Liver (tissue), 9 donors: ENCODE data around the gene TRIP13. TPM values are rescaled to one million over a fixed set of nuclear protein-coding genes. Genes with fewer than 3 reads are reported as not detected.

Experiments
- DNase-seq: peaks from one replicate; pipeline ENCODE4 v3.0.0-alpha.2; 2017; ENCODE audit warnings: low spot score
- H3K27ac ChIP-seq, 2 donors: one replicate each; pipeline ENCODE4 v1.7.0; 2013; ENCODE audit warnings: inconsistent platforms in 2 of 2, low read length in 2 of 2, control low read depth in 1 of 2, low read depth in 1 of 2, mild to moderate bottlenecking in 1 of 2
- H3K27me3 ChIP-seq, 4 donors: one replicate each; pipeline versions ENCODE4 v1.6.1 to v1.7.0; 2013; ENCODE audit warnings: low read length in 3 of 4, inconsistent platforms in 1 of 4, mild to moderate bottlenecking in 1 of 4, moderate library complexity in 1 of 4; ENCODE audit not compliant: control insufficient read depth in 4 of 4, insufficient read depth in 4 of 4
- H3K36me3 ChIP-seq, 4 donors: one replicate each; pipeline versions ENCODE4 v1.6.1 to v1.7.0; 2013; ENCODE audit warnings: low read length in 3 of 4, mild to moderate bottlenecking in 3 of 4, low read depth in 1 of 4, moderate library complexity in 1 of 4; ENCODE audit not compliant: control insufficient read depth in 4 of 4, insufficient read depth in 3 of 4
- H3K4me1 ChIP-seq, 4 donors: one replicate each; pipeline versions ENCODE4 v1.6.1 to v1.7.0; 2013; ENCODE audit warnings: low read length in 3 of 4, mild to moderate bottlenecking in 3 of 4, moderate library complexity in 1 of 4; ENCODE audit not compliant: control insufficient read depth in 4 of 4, insufficient read depth in 4 of 4
- H3K4me3 ChIP-seq, 3 donors: one replicate each; pipeline versions ENCODE4 v1.6.1 to v1.7.0; 2013; ENCODE audit warnings: low read length in 3 of 3, control low read depth in 1 of 3, low read depth in 1 of 3, mild to moderate bottlenecking in 1 of 3
- H3K9ac ChIP-seq, 2 donors: one replicate each; pipeline ENCODE4 v1.7.0; 2013; ENCODE audit warnings: low read length in 2 of 2, mild to moderate bottlenecking in 2 of 2, moderate library complexity in 2 of 2, control low read depth in 1 of 2, low read depth in 1 of 2
- H3K9me3 ChIP-seq, 4 donors: one replicate each; pipeline versions ENCODE4 v1.6.1 to v1.7.0; 2013; ENCODE audit warnings: low read length in 3 of 4; ENCODE audit not compliant: control insufficient read depth in 4 of 4
- EGR1 ChIP-seq, 2 donors: IDR thresholded peaks; 2 replicates each; pipeline ENCODE4 v1.6.1; 2016 to 2018; ENCODE audit warnings: antibody characterized with exemption in 2 of 2, low read depth in 2 of 2
- FOXA1 ChIP-seq: IDR thresholded peaks from 2 replicates; pipeline ENCODE4 v1.6.1; 2016; ENCODE audit warnings: antibody characterized with exemption
- FOXA2 ChIP-seq: IDR thresholded peaks from 2 replicates; pipeline ENCODE4 v1.6.1; 2016; ENCODE audit warnings: antibody characterized with exemption
- GABPA ChIP-seq, 2 donors: IDR thresholded peaks in 1 of 2; conservative IDR thresholded peaks in 1 of 2; 2 replicates each; pipeline ENCODE4 v1.6.1; 2016; ENCODE audit warnings: antibody characterized with exemption in 2 of 2, mild to moderate bottlenecking in 1 of 2, moderate library complexity in 1 of 2
- HNF4A ChIP-seq, 2 donors: conservative IDR thresholded peaks; 2 replicates each; pipeline ENCODE4 v1.6.1; 2016; ENCODE audit warnings: antibody characterized with exemption in 2 of 2, mild to moderate bottlenecking in 2 of 2
- HNF4G ChIP-seq: IDR thresholded peaks from 2 replicates; pipeline ENCODE4 v1.6.1; 2016; ENCODE audit warnings: antibody characterized with exemption
- JUND ChIP-seq, 2 donors: IDR thresholded peaks; 2 replicates each; pipeline ENCODE4 v1.6.1; 2016; ENCODE audit warnings: antibody characterized with exemption in 2 of 2
- NR2F2 ChIP-seq: IDR thresholded peaks from 2 replicates; pipeline ENCODE4 v1.6.1; 2016; ENCODE audit warnings: antibody characterized with exemption
- RAD21 ChIP-seq, 2 donors: IDR thresholded peaks; 2 replicates each; pipeline ENCODE4 v1.6.1; 2016; ENCODE audit warnings: antibody characterized with exemption in 2 of 2, mild to moderate bottlenecking in 2 of 2
- RXRA ChIP-seq, 2 donors: IDR thresholded peaks; 2 replicates each; pipeline ENCODE4 v1.6.1; 2017 to 2018; ENCODE audit warnings: antibody characterized with exemption in 2 of 2, mild to moderate bottlenecking in 1 of 2
- SP1 ChIP-seq: IDR thresholded peaks from 2 replicates; pipeline ENCODE4 v1.6.1; 2018; ENCODE audit warnings: antibody characterized with exemption, mild to moderate bottlenecking
- TAF1 ChIP-seq: conservative IDR thresholded peaks from 2 replicates; pipeline ENCODE4 v1.6.1; 2016; ENCODE audit warnings: antibody characterized with exemption, mild to moderate bottlenecking
- YY1 ChIP-seq: IDR thresholded peaks from 2 replicates; pipeline ENCODE4 v1.6.1; 2016; ENCODE audit warnings: antibody characterized with exemption, mild to moderate bottlenecking
- WGBS: extraction: QIAGEN DNeasy Blood & Tissue Kit; methylation state at CpG from one replicate; pipeline ENCODE4 v1.1.7; 2013; 5-methylcytosine and 5-hydroxymethylcytosine counted together
- polyA plus RNA-seq, 2 donors: library from polyadenylated mRNA; stranded (reverse) in 1 of 2; unstranded in 1 of 2; fragments of 200-250 nt in 1 of 2; fragments of >200 nt in 1 of 2; fragmentation: Nextera tagmentation in 1 of 2; extraction: Ambion mirVana in 1 of 2; gene quantifications; one replicate each; pipeline versions ENCODE4 v1.2.1 to v1.2.3, GENCODE V29; 2013 to 2015
- total RNA-seq, 2 donors: library from RNA; depleted of rRNA; stranded (reverse); fragments of >200 nt; gene quantifications; one replicate each; pipeline ENCODE4 v1.2.3, GENCODE V29; 2014
- TF ChIP-seq, protein P1 (sequence below): IDR thresholded peaks from 2 replicates; pipeline ENCODE4 v1.6.1; 2016; ENCODE audit warnings: antibody characterized with exemption, mild to moderate bottlenecking
- TF ChIP-seq, protein P2 (sequence below): IDR thresholded peaks from 2 replicates; pipeline ENCODE4 v1.6.1; 2016; ENCODE audit warnings: antibody characterized with exemption
- TF ChIP-seq, protein P3 (sequence below): fragments of 150-350 bp; IDR thresholded peaks from 2 replicates; pipeline ENCODE4 v1.5.1; 2017; ENCODE audit warnings: improper control_type of control experiment, low read depth, low read length; ENCODE audit not compliant: missing input control
- TF ChIP-seq, protein P4 (sequence below): IDR thresholded peaks from 2 replicates; pipeline ENCODE4 v1.6.1; 2016; ENCODE audit warnings: antibody characterized with exemption
- donor health status: healthy.
- donor health status: healthy.
- donor health status: healthy.
- donor health status: healthy.
- donor health status: healthy.

Gene TRIP13
- total and polyA plus RNA-seq, 4 donors, result 0.42 to 12.4 (median 0.84) TPM

DNA sequence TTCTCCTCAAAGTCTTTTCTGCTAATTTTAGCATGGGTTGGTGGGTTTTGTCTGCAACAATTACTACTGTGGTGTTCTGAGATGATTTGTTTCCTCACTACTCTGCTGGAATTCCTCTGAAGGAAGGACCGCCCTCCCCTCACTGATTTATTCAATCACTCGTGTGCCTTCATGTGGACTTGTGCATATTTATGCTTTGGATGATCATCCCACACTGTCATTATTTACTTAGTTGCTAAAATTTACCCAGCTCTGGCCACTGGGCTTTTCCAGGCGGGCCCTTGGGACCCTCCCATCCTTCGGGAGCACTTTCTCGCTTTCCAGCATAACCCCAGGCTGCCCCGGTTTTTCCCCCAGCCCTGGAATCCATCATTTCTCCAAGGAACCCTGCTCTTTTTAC is 74.3 kb downstream of the TRIP13 start:
- Histone ChIP-seq H3K9me3 (peaks cover 0 to 2% (median 0%) of the 10 kb centered on the region in 4 donors), H3K4me3 (no peak overlapping the region), H3K27ac (no peak overlapping the region), H3K9ac (no peak overlapping the region), H3K36me3 (no peaks in the 10 kb centered on the region), H3K27me3 (no peaks in the 10 kb centered on the region), H3K4me1 (peaks cover 0 to 2% (median 0%) of the 10 kb centered on the region in 4 donors)
- TF ChIP-seq JUND (IDR thresholded peaks at IDR 0.05) (no peak), YY1 (no peak), HNF4G (no peak), NR2F2 (no peak), RAD21 (IDR thresholded peaks at IDR 0.05) (no peak), GABPA (IDR thresholded peaks at IDR 0.05 in 1 of 2, conservative IDR thresholded peaks at IDR 0.05 in 1 of 2) (no peak), RXRA (IDR thresholded peaks at IDR 0.05) (no peak), FOXA1 (no peak), TAF1 (no peak), FOXA2 (no peak), SP1 (no peak), HNF4A (conservative IDR thresholded peaks at IDR 0.05) (no peak), EGR1 (IDR thresholded peaks at IDR 0.05; ENCODE audit: low read depth in 2 of 2) (no peak)
- TF ChIP-seq, protein P1, sequence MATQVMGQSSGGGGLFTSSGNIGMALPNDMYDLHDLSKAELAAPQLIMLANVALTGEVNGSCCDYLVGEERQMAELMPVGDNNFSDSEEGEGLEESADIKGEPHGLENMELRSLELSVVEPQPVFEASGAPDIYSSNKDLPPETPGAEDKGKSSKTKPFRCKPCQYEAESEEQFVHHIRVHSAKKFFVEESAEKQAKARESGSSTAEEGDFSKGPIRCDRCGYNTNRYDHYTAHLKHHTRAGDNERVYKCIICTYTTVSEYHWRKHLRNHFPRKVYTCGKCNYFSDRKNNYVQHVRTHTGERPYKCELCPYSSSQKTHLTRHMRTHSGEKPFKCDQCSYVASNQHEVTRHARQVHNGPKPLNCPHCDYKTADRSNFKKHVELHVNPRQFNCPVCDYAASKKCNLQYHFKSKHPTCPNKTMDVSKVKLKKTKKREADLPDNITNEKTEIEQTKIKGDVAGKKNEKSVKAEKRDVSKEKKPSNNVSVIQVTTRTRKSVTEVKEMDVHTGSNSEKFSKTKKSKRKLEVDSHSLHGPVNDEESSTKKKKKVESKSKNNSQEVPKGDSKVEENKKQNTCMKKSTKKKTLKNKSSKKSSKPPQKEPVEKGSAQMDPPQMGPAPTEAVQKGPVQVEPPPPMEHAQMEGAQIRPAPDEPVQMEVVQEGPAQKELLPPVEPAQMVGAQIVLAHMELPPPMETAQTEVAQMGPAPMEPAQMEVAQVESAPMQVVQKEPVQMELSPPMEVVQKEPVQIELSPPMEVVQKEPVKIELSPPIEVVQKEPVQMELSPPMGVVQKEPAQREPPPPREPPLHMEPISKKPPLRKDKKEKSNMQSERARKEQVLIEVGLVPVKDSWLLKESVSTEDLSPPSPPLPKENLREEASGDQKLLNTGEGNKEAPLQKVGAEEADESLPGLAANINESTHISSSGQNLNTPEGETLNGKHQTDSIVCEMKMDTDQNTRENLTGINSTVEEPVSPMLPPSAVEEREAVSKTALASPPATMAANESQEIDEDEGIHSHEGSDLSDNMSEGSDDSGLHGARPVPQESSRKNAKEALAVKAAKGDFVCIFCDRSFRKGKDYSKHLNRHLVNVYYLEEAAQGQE, result no peak
- TF ChIP-seq, protein P2, sequence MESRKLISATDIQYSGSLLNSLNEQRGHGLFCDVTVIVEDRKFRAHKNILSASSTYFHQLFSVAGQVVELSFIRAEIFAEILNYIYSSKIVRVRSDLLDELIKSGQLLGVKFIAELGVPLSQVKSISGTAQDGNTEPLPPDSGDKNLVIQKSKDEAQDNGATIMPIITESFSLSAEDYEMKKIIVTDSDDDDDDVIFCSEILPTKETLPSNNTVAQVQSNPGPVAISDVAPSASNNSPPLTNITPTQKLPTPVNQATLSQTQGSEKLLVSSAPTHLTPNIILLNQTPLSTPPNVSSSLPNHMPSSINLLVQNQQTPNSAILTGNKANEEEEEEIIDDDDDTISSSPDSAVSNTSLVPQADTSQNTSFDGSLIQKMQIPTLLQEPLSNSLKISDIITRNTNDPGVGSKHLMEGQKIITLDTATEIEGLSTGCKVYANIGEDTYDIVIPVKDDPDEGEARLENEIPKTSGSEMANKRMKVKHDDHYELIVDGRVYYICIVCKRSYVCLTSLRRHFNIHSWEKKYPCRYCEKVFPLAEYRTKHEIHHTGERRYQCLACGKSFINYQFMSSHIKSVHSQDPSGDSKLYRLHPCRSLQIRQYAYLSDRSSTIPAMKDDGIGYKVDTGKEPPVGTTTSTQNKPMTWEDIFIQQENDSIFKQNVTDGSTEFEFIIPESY, result no peak
- TF ChIP-seq, protein P3, sequence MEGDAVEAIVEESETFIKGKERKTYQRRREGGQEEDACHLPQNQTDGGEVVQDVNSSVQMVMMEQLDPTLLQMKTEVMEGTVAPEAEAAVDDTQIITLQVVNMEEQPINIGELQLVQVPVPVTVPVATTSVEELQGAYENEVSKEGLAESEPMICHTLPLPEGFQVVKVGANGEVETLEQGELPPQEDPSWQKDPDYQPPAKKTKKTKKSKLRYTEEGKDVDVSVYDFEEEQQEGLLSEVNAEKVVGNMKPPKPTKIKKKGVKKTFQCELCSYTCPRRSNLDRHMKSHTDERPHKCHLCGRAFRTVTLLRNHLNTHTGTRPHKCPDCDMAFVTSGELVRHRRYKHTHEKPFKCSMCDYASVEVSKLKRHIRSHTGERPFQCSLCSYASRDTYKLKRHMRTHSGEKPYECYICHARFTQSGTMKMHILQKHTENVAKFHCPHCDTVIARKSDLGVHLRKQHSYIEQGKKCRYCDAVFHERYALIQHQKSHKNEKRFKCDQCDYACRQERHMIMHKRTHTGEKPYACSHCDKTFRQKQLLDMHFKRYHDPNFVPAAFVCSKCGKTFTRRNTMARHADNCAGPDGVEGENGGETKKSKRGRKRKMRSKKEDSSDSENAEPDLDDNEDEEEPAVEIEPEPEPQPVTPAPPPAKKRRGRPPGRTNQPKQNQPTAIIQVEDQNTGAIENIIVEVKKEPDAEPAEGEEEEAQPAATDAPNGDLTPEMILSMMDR, result no peak
- TF ChIP-seq, protein P4, sequence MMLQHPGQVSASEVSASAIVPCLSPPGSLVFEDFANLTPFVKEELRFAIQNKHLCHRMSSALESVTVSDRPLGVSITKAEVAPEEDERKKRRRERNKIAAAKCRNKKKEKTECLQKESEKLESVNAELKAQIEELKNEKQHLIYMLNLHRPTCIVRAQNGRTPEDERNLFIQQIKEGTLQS, result no peak
- whole genome bisulfite sequencing, result 77% methylated on average over 6 of the region's 6 CpGs
- no peak for DNase-seq

Other genes starting within 250 kb of the TRIP13 start
- gene TPPP, start 199.5 kb upstream of the TRIP13 start, total RNA-seq, result 1 to 10 TPM in 1 of 2 donors, under 1 TPM in 1; 0.61 to 2.1 TPM
- under 1 TPM; 0.61 to 0.98 TPM for gene TPPP, start 199.5 kb upstream of the TRIP13 start, polyA plus RNA-seq
- gene ZDHHC11B, start 108.2 kb upstream of the TRIP13 start, total RNA-seq, result 1 to 10 TPM in 1 of 2 donors, under 1 TPM in 1; 0.37 to 2.1 TPM
- under 1 TPM; 0.38 to 0.86 TPM for gene ZDHHC11B, start 108.2 kb upstream of the TRIP13 start, polyA plus RNA-seq
- 1 to 10 TPM in 1 of 2 donors, under 1 TPM in 1; 0.93 to 3.2 TPM for gene ZDHHC11, start 41.9 kb upstream of the TRIP13 start, total RNA-seq
- gene ZDHHC11, start 41.9 kb upstream of the TRIP13 start, polyA plus RNA-seq, result 1 to 10 TPM in 1 of 2 donors, under 1 TPM in 1; 0.99 to 1.5 TPM
- gene BRD9, start 83 bp upstream of the TRIP13 start, total RNA-seq, result 10 to 100 TPM; 11.8 to 17.7 TPM
- 1 to 10 TPM; 7.0 to 7.3 TPM for gene BRD9, start 83 bp upstream of the TRIP13 start, polyA plus RNA-seq
- 1 to 10 TPM in 1 of 2 donors, under 1 TPM in 1; 0.09 to 1.3 TPM for gene NKD2, start 115.9 kb downstream of the TRIP13 start, total RNA-seq
- under 1 TPM; 0.28 to 0.57 TPM for gene NKD2, start 115.9 kb downstream of the TRIP13 start, polyA plus RNA-seq
- 10 to 100 TPM; 27.1 to 64.2 TPM for gene SLC12A7, start 219.2 kb downstream of the TRIP13 start, total RNA-seq
- gene SLC12A7, start 219.2 kb downstream of the TRIP13 start, polyA plus RNA-seq, result 10 to 100 TPM; 12.3 to 30.8 TPM